GM18873 (cell line): Measurements from ENCODE around the gene DNAH17.
"Not testable (repeated sequence)": the region's sequence is repeated elsewhere in the genome, so short reads cannot be mapped to it uniquely, and the experiment has no call there.

Experiments
- ATAC-seq: cut with Tn5 transposase; IDR thresholded peaks from one replicate; pipeline ENCODE4 v1.9.1; 2021; ENCODE audit warnings: mild to moderate bottlenecking, moderate library complexity, moderate number of reproducible peaks; ENCODE audit not compliant: unreplicated experiment, low FRiP score

DNAH17 gene

DNA sequence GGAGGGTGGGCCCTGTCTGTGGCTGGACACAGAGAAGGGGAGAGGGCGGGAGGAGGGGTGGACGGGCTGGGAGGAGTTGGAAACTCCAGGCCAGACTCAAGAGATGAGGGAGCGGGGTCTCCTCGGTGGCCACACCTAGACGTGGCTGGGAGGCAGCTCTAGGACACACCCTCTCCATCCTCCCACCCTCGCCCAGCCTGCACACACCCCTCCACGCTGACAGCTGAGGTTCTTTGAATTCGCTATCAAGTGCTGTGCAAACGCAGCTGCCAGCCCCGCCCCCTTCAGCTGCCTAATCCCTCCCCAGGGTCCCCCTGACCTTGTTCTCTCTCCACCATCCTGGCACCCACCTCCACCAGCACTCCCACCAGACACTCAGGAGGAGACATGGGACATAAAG, 48.7 kb downstream of the DNAH17 start:
- ATAC-seq: no peak

DNA sequence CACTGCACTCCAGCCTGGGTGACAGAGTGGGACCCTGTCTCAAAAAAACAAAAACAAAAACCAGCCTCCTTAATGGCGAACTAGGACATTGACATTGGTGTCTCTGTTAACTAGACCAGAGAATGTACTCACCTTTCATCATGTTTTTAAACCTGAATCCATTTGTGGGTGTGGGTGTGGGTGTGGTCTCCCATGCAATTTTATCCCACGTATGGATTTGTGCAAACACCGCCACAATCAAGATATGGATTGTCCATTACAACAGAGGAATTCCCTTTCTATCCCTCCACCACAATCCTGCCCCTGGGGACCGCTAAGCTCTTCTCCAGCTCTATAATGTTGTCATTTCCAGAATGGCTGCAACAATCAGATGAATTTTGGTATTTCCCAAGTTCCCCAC, 49.9 kb downstream of the DNAH17 start:
- no peak for ATAC-seq

DNA sequence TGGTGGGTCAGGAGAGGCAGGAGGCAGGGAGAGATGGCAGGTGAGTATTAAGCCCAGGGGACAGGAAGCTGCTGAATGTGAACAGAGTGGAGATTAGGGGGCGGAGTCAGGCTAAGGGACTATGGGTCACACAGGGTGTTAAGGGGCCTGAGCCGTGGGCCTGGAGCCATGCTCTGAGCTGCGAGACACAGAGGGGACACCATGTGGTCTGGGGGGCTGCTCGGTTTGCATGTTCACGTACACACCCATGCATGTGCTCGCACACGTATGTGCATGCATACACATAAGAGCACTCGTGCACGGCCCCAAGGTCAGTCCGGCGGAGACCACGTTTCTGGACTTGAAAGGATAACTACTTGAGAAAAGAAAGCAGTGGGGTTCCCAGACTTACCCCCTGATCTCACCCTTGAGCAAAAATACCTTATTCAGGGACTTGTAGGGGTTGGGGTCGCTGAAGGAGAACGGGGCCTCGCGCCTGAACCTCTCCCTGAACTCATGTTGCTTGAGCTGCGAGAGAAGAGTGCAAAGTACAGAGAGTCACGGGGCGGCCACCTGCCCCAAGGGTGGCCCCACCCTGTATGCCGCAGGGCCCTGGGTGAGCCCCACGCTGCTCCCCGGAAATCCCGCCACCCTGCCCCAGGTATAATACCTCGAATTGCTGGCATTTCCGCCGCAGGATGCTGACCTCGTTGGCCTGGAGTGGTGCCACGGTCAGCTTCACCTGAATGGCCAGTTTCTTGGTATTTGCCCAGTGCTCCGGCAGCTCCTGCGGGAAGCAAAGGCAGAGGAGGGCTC, 50.8 kb downstream of the DNAH17 start:
- ATAC-seq: no peak

DNA sequence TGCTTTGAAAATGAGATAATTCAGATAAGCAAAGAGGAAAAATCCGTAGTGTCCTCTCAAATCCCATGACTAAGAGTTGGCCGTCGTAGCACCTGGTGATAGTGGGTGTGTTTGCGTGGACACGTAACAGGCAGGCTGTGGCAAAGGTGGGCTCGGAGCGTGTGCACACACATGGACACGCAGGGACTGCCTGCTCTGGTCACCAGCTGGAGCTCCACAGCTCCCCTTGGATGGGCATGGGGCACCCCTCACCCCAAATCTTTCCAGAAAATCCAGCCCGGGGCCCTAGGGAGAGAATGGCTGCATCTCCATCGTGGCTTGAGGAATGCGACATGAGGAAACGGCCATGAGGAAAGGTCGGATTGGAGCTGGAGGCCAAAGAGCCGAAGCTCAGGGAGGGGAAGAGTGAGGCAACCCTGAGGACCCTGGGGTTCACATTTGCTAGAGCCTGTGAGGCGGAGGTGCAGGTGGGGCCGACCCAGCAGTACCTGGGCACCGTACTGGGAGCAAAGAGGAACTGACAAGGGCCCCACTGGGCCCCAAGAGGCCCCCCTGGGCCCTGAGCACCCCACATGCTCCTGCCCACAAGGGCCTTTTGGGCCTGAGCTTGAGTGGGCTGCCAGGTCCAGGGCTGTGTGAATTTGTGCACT, 51.6 kb downstream of the DNAH17 start:
- ATAC-seq: no peak

DNA sequence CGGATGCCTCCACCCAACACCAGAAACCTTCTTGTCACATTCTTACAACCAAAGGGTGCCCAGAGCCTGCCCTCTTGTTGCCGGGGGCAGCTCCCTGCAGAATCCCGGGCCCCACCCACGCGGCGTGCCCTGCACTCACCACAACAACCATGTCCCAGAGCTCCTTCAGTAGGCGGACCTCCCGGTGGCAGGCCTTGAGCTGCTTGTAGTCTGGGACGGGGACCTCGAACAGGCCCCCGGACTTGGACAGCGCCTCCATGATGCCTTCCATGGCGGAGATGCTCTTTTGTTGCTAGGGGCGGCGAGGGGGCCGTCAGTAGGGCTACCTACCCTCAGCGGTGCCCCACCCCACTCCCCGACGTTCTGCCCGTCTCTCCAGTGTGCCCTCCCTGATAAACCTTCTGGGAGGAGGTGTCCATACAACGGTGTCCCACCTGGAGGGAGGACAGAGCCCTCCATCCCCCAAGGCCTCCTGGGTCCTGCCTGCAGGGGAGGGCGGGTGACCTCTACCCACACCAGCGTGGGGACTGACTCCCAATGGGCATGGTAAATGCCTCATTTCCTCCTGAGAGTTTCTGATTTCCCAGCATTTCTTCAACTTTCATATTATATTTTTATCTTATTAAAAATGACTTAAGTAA, 52.2 kb downstream of the DNAH17 start:
- ATAC-seq: no peak

DNA sequence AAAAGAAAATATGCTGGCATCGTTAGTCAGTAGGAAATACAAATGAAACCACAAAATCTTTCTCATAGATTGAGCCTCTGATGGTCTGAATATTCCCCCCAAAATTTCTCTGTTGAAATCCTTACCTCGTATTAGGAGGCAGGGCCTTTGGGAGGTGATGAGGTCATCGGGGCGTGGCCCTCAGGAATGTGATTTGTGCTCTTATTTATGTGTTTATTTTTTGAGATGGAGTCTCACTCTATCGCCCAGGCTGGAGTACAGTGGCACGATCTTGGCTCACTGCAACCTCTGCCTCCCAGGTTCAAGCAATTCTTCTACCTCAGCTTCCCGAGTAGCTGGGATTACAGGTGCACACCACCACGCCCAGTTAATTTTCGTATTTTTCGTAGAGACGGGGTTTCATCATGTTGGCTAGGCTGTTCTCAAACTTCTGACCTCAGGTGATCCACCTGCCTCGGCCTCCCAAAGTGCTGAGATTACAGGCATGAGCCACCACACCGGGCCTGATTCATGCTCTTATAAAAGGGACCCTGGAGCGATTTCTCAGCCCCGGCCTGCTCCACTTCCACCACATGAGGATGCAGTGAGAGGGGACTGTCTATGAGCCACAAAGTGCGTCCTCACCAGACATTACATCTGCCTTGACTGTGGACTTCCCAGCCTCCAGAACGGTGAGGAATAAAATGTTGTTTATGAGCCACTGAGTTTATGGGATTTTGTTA, 53.1 kb downstream of the DNAH17 start:
- no peak for ATAC-seq

DNA sequence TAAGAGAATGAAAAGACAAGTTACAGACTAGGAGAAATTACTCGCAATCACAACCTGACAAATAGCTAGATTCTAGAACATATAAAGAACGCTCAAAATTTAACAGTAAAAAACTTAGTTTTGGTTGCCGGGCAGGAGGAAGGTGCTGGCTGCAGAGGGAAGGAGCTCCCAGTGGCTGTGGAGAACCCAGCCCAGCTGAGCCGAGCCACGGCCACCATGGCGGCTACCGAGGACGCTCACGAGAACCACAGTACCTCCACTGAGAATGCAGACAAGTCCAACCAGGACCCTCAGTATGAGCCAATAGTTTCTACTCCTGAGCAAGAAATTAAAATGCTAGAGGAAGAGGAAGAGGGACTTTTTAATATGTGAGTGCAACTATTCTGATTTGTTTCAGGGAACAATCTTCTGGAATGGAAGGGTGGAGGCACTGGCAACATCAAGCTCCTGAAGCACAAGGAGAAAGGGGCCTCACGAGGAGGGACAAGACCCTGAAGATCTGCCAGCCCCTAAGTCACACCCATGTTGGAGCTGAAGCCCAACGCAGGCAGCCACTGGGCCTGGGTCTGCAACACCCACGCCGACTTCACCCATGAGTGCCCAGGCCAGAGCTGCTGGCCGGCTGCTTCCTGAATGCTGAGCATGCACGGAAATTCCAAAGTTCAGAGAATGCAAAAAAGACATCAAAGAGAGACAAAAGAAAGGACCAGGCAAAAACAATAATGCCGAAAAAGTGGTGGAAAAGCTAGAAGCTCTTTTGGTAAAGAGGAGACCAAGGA, 55.0 kb downstream of the DNAH17 start:
- ATAC-seq: no peak

DNA sequence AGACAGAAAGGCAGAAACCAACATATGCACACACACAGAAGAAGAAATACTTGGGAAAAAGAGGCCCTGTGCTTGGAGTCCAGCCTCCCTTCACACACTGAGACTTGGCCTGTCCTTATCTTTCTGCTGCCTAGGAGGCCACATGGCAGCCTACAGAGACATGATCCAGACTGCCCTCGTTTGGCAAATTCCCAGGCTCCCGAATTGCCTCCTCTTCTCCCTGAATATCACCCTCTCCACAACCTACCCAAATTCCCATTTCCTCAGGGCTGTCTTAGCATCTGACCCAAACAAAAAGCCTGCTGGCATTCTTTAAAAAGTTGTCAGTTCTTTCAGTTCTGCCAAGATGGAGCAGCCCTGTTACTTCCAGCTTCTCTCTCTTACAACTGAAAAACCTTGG, 59.8 kb downstream of the DNAH17 start:
- no peak for ATAC-seq

DNA sequence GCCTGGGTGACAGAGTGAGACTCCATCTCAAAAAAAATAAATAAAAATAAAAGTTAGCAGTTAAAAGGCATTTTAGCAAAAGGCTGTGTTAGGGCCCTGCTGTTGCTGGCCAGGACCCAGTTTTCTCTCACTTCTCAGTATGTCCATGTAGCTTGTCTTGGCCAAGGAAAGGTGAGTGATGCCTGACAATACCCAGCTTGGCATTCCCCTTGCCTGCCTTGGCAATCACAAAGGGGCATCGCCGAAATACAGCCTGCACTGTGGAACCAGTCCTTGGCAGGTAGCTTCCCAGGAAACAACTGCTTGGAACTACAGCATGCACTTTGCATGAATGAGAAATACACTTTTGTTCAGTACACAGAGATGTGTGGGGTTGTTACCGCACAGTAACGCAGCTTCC, 61.7 kb downstream of the DNAH17 start:
- ATAC-seq: no peak

DNA sequence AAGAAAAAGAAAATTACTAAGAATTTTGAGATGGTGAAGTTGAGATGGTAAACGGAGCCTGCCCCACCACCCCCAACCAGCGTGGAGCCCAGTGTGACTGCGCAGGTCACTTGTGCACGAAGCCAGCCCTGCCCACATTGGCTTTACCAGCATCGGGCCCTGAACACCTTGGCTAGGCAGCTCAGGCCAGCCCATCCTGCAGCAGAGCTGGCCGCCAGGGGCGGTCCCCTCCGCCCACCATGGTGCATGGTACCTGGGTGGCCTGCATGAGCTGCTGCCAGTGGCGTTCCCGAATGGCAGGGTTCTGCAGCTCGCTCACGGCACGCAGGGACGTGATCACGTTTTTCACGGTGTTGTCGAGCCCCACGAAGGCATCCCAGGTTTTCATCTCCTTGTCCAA, 62.7 kb downstream of the DNAH17 start:
- ATAC-seq: no peak

DNA sequence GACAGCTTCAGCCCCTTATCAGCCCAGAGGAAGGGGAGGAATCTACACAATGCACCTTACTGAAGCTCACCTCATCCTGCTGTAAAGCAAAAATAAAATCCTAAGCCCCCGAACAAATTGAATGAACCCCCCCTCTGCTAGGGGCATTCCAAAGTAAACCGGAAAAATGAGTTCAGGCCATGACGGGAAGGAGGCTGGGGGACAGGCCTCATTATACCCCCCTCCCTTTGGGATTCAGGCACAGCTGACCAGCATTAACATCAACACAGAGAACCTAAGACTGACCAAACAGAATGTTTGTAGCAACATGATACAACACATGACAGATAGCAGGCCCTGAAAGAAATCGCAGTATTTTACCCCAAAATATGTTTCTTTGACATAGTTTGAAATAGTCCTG, 64.2 kb downstream of the DNAH17 start:
- ATAC-seq: no peak

DNA sequence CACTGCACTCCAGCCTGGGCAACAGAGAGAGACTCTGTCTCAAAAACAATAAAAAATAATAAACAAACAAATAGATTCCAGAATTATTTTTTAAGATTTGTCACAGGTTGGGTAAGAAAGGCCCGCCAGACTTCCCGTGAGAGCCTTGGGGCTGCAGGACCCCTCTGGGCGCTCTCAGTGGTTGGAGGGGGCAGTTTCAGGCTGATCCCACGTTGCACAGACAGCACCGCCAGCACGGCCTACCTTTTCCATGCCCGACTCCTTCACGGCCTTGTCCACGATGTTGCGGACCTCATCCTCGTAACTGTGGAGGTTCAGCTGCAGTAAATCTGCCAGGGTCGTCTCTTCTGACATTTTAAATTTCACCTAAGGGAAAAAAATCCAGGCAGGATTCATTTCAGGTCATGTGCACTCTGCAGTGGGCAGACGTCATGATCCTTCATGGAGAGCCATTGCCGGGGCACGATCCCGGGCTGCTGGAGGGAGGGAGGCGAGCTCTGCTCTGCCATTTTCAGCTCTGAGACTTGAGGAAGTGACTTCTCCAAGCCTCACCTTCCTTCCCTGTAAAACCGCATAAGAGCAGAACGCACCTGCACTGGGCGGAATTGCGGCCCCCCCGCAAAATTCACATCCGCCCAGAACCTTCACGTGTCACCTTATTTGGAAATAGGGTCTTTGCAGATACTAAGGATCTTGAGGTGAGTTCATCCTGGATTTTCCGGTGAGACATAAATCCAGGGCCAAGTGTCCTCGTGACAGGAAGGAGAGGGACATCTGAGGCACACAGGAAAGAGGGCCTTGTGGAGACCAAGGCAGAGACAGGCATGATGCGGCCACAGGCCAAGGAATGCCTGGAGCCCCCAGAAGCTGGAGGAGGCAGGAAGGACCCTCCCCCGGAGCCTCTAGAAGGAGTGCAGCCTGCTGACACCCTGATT, 66.8 kb downstream of the DNAH17 start:
- ATAC-seq: no peak

DNA sequence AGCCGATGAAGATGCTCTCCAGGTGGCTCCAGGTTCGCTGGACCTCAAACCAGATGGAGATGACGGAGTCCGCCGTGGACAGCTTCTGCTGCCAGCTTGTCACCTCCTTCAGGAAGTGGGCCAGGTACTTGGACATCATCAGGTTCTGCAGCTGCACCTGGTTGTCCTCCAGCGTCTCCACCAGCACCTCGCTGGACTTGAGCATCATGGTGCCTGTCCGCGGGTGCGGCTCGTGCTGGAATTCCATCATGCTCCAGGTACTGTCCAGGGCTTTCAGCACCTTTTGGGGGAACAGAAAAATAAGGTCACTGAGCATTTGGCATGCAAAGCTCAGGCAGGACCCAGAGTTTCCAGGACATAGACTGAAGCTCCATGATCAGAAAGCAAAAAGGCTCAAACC, 69.7 kb downstream of the DNAH17 start:
- no peak for ATAC-seq

DNA sequence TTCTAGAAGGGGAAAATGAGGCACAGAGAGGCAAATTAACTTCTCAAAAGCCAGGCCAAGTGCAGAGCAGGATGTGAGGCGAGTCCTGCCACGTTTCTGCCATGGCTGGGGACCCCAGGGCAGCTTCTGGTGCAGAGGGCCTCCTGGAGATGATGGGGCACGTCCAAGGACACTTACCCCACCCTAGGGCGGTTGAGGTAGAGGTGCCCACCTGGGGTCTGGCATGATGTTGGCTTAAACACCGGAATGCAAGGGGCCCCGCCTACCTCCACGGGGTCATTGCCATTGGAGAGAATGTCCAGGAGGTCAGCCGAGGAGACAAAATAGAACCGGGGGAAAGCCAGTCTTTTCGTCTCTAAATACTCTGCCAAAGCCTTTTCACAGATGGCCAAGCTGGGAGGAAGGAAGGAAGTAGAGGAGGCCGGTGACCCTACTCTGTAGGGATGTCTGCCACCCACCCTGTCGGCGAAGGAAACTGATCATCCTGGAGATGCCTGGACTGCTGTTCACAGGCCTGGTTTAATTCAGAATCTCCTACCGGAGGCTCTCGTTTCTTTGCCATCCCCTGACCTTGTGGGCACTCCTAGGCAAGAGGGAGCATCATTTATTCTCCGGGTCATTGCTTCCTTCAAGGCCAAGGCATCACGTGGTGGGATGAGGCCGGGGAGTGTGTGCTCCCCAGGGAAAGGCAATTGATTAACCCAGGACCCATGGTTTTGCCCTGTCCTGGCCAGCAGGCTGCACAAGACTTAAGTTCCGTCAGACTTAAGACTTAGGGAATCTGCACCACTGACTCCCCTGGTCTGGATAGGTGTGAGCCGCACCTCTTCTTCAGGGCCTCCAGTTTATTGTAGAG, 70.5 kb downstream of the DNAH17 start:
- no peak for ATAC-seq

DNA sequence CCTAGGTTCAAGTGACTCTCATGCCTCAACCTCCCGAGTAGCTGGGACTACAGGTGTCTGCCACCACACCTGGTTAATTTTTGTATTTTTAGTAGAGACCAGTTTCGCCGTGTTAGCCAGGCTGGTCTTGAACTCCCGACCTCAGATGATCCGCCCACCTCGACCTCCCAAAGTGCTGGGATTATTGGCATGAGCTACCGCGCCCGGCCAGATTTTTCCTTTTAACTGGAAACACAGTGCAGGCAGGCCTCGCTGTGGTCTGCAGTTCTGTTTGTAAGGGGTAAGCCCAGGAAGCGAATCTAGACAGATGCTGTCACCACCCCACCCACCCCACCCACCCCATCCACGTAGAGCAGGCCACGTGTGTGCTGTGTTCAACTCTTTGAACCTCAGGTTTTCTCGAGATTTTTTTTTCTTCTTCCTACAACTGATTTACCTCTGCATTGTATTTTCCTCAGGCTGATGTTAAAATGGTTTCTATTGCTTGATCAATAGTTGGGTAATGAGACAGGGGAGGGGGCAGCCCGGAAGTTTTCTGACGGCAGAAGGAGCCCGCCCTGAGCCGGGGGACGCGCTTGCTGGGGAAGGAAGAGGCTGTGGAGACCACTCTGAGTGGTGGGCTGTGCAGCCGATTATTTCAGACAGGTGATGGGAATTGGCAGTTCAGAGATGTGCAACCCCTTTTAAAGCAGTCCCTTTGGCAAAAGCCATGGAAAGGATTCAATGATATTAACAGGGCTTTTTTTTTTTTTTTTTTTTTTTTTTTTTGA, 72.9 kb downstream of the DNAH17 start:
- ATAC-seq: no peak

DNA sequence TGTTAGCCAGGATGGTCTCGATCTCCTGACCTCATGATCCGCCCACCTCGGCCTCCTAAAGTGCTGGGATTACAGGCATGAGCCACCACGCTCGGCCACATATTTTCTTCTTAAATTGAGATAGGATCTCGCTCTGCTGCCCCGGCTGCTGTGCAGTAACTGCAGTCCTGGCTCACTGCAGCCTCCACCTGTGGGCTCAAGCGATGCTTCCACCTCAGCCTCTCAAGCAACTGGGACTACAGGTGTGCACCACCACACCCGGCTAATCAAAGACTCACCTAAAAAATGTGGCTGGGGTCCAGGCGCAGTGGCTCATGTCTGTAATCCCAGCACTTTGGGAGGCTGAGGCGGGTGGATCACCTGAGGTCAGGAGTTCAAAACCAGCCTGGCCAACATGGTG, 73.8 kb downstream of the DNAH17 start:
- ATAC-seq: not testable (repeated sequence)

DNA sequence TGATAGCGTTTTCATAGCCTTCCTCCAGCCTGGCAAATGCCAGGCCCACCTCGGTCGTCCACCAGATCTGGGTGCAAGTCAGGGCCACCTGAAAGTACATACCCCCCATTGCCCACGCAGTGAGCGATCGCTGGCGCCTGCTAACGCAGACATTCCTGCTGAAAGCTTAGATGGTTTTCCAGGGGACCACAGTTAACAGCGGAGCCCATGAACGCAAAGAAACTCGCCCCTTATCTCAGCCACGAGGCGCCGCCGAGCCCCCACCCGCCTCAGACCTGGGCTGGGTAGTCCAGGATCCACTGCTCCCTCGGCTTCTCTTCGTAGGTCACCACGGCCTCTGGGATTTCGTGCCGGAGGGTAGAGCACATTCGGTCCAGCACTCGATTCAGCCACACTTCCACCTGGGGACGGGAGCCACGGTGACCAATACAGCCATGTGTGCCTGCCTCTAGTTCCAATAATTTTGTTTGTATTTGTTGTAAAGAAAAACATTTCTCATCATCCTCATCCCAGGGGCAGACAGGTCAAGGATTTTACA, 74.5 kb downstream of the DNAH17 start:
- no peak for ATAC-seq
